Caco-2 (cell line): Measurements from ENCODE around the gene ADAMTSL4. TPM values are rescaled to one million over a fixed set of nuclear protein-coding genes. Genes with fewer than 3 reads are reported as not detected.

ENCODE experiments used
- BruUV-seq: library from RNA; stranded (reverse); fragments of 400-500 nt; replicated peaks from 2 replicates; lab custom pipeline; 2021; lab: Mats Ljungman, UMichigan
- CTCF ChIA-PET: fragments of 300-600 bp; sonication (Branson Sonifier 250); formaldehyde crosslinking; loops from one replicate; lab custom pipeline; 2022; ENCODE audit warnings: antibody characterized with exemption; lab: Charles Lee
- POLR2A ChIA-PET: fragments of 300-600 bp; sonication (Branson Sonifier 250); formaldehyde crosslinking; loops from one replicate; lab custom pipeline; 2022; ENCODE audit warnings: antibody characterized with exemption; lab: Charles Lee
- DNase-seq, 2 experiments: peaks; one replicate each; pipeline versions ENCODE4 v3.0.0 to v3.0.0-alpha.2; 2020 to 2022
- H3K27me3 ChIP-seq: replicated peaks from 2 replicates; pipeline ENCODE4 v1.6.0; 2011; ENCODE audit warnings: low read length; ENCODE audit not compliant: control insufficient read depth, insufficient read depth
- H3K36me3 ChIP-seq: 2 replicates; pipeline ENCODE4 v1.5.1; 2011; ENCODE audit warnings: low read length; ENCODE audit not compliant: control insufficient read depth, insufficient read depth
- H3K4me1 ChIP-seq: fragments of 250-450 bp; sonication (Bioruptor Pico); 2 replicates; pipeline ENCODE4 v1.5.1; 2020; ENCODE audit warnings: mild to moderate bottlenecking
- H3K4me3 ChIP-seq: 2 replicates; pipeline ENCODE4 v1.5.1; 2011; ENCODE audit warnings: low read depth, mild to moderate bottlenecking, control low read depth, low read length
- H3K9me3 ChIP-seq: fragments of 250-450 bp; sonication (Bioruptor Pico); 2 replicates; pipeline ENCODE4 v1.5.1; 2020; ENCODE audit warnings: mild to moderate bottlenecking, moderate library complexity
- H3K27ac Mint-ChIP-seq: one replicate; pipeline ENCODE4 v1.8.0; 2022; ENCODE audit warnings: mixed read lengths; ENCODE audit not compliant: unreplicated experiment
- H3K27me3 Mint-ChIP-seq: one replicate; pipeline ENCODE4 v1.8.0; 2022; ENCODE audit warnings: mixed read lengths; ENCODE audit not compliant: insufficient read depth, unreplicated experiment
- H3K36me3 Mint-ChIP-seq: one replicate; pipeline ENCODE4 v1.8.0; 2022; ENCODE audit warnings: mild to moderate bottlenecking, mixed read lengths; ENCODE audit not compliant: insufficient read depth, unreplicated experiment
- H3K4me1 Mint-ChIP-seq: one replicate; pipeline ENCODE4 v1.8.0; 2022; ENCODE audit warnings: low read depth, mixed read lengths; ENCODE audit not compliant: unreplicated experiment
- H3K4me3 Mint-ChIP-seq: one replicate; pipeline ENCODE4 v1.8.0; 2022; ENCODE audit warnings: mild to moderate bottlenecking, moderate library complexity, mixed read lengths; ENCODE audit not compliant: unreplicated experiment
- H3K9me3 Mint-ChIP-seq: one replicate; pipeline ENCODE4 v1.8.0; 2022; ENCODE audit warnings: mixed read lengths; ENCODE audit not compliant: unreplicated experiment
- intact Hi-C: fragments of 100-400 bp; cut with micrococcal nuclease; formaldehyde crosslinking; loops from one replicate; pipeline ENCODE4 v1.10.0; 2022; ENCODE audit not compliant: unreplicated experiment
- total RNA-seq: library from RNA; stranded (reverse); gene quantifications from 2 replicates; pipeline ENCODE4 v1.2.3, GENCODE V29; 2022
- TF ChIP-seq, protein P1 (sequence below), 2 experiments: fragments of 200-600 bp in 1 of 2; IDR thresholded peaks; 1 replicate in 1 of 2; 2 replicates in 1 of 2; pipeline versions ENCODE4 v1.5.1 to v1.8.0; 2011 to 2022; ENCODE audit warnings: antibody characterized with exemption in 1 of 2, control low read depth in 1 of 2, inconsistent platforms in 1 of 2, low read depth in 1 of 2, low read length in 1 of 2, mild to moderate bottlenecking in 1 of 2, moderate library complexity in 1 of 2; ENCODE audit not compliant: insufficient read depth in 1 of 2, severe bottlenecking in 1 of 2, unreplicated experiment in 1 of 2

ADAMTSL4 gene
- total RNA-seq, 1 experiment from 2014 or later, result 17.6 TPM

DNA sequence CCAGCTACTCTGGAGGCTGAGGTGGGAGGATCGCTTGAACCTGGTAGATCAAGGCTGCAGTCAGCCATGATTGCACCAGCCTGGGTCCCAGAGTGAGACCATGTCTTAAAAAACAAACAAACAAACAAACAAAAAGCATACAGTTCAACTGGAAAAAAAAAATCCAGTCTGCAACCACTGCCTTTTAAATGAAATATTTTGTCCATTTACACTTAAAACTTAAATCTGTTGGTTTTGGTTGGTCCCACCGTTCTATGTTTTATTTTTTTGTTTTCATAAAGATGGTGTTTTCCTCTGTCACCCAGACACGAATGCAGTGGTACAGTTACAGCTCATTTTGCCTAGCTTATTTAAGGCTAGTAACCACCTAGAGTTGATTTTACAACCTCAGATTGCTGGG lies 23.9 kb upstream of the ADAMTSL4 start:
- BruUV-seq, result no TSS peak
- Mint-ChIP-seq H3K4me3 (no peak overlapping the region), H3K9me3 (no peaks in the 10 kb centered on the region), H3K27me3 (no peaks in the 10 kb centered on the region), H3K27ac (no peak overlapping the region), H3K4me1 (no peaks in the 10 kb centered on the region), H3K36me3 (no peaks in the 10 kb centered on the region)
- no peak overlapping the region for H3K4me3 ChIP-seq
- H3K9me3 ChIP-seq, result no peaks in the 10 kb centered on the region
- CTCF ChIA-PET, result no interaction called here
- DNase-seq, result no peak
- intact Hi-C loops, result no loop called here
- no peaks in the 10 kb centered on the region for H3K36me3 ChIP-seq
- H3K27me3 ChIP-seq, result no peaks in the 10 kb centered on the region
- TF ChIP-seq, protein P1, sequence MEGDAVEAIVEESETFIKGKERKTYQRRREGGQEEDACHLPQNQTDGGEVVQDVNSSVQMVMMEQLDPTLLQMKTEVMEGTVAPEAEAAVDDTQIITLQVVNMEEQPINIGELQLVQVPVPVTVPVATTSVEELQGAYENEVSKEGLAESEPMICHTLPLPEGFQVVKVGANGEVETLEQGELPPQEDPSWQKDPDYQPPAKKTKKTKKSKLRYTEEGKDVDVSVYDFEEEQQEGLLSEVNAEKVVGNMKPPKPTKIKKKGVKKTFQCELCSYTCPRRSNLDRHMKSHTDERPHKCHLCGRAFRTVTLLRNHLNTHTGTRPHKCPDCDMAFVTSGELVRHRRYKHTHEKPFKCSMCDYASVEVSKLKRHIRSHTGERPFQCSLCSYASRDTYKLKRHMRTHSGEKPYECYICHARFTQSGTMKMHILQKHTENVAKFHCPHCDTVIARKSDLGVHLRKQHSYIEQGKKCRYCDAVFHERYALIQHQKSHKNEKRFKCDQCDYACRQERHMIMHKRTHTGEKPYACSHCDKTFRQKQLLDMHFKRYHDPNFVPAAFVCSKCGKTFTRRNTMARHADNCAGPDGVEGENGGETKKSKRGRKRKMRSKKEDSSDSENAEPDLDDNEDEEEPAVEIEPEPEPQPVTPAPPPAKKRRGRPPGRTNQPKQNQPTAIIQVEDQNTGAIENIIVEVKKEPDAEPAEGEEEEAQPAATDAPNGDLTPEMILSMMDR (IDR thresholded peaks at IDR 0.05; ENCODE audit: insufficient read depth in 1 of 2, low read depth in 1 of 2, low read length in 1 of 2, severe bottlenecking in 1 of 2, unreplicated experiment in 1 of 2), result no peak
- POLR2A ChIA-PET, result interaction anchor here (0.5 kb wide), 1 partner anchor 10 kb away, joined by 3 read pairs; the partner anchor contains the start of gene FALEC
- no peaks in the 10 kb centered on the region for H3K4me1 ChIP-seq

DNA sequence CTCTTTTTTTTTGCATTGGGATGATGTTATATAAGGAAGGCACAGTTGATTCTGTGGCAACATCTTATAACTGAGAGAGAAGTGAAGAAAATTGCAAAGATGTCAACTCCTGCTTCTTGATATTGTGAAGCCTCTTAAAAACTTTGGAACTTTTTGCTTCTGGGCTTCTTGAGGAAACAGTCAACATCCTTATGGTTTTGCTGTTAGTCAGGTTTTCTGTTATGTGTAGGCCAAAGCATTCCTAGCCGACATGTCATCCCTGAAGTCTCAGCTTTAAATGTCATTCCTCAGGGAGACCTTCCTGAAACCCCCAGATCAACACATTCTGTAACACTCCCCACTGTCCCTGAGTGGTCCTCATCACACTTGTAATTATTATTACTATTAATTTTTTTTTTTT lies 21.0 kb upstream of the ADAMTSL4 start:
- intact Hi-C loops, result no loop called here
- POLR2A ChIA-PET, result interaction anchor here (0.6 kb wide), 1 partner anchor 40 kb away, joined by 3 read pairs; no protein-coding TSS in a partner anchor
- CTCF ChIA-PET, result no interaction called here

DNA sequence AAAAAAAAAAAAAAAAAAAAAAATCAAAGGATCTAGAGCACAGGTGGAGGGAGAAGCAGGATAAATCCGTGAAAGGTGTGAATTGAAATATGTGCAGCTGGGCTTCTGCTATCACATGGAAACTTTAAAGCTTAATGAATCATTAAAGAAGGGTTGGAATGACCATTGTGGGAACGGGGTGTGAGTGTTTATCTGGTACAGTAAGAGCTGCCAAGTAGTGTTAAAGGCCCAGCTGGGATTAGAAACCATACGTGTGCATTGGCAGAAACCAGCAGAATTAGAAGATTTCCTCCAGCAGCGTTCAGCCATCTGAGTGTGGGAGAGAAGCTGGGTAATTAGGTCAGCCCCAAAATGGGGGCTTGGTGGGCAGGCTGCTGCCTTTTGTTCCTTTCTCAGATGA lies 20.2 kb upstream of the ADAMTSL4 start:
- intact Hi-C loops, result no loop called here
- Mint-ChIP-seq H3K27ac (no peak overlapping the region), H3K4me3 (no peak overlapping the region), H3K27me3 (no peaks in the 10 kb centered on the region), H3K4me1 (peaks cover 26% of the 10 kb centered on the region), H3K9me3 (no peaks in the 10 kb centered on the region), H3K36me3 (peaks cover 13% of the 10 kb centered on the region)
- ChIA-PET CTCF (no interaction called here), POLR2A (interaction anchor here (0.6 kb wide), 2 partner anchors 39 to 566 kb away, joined by 3 to 5 read pairs; no protein-coding TSS in a partner anchor)
- no peak overlapping the region for H3K4me3 ChIP-seq
- H3K36me3 ChIP-seq, result no peaks in the 10 kb centered on the region
- H3K9me3 ChIP-seq, result no peaks in the 10 kb centered on the region
- TF ChIP-seq, protein P1 (IDR thresholded peaks at IDR 0.05; ENCODE audit: insufficient read depth in 1 of 2, low read depth in 1 of 2, low read length in 1 of 2, severe bottlenecking in 1 of 2, unreplicated experiment in 1 of 2), result no peak
- no peaks in the 10 kb centered on the region for H3K27me3 ChIP-seq
- no TSS peak for BruUV-seq
- H3K4me1 ChIP-seq, result peaks cover 19% of the 10 kb centered on the region
- DNase-seq, result no peak

More for the DNA sequence above, 21.0 kb upstream of the ADAMTSL4 start:
- Histone ChIP-seq H3K36me3 (no peaks in the 10 kb centered on the region), H3K4me3 (no peak overlapping the region), H3K9me3 (no peaks in the 10 kb centered on the region), H3K27me3 (no peaks in the 10 kb centered on the region), H3K4me1 (peaks cover 12% of the 10 kb centered on the region)
- Mint-ChIP-seq H3K36me3 (peaks cover 12% of the 10 kb centered on the region), H3K9me3 (no peaks in the 10 kb centered on the region), H3K4me1 (peaks cover 19% of the 10 kb centered on the region), H3K27me3 (no peaks in the 10 kb centered on the region), H3K4me3 (no peak overlapping the region), H3K27ac (no peak overlapping the region)
- BruUV-seq, result no TSS peak
- DNase-seq, result no peak
- TF ChIP-seq, protein P1 (IDR thresholded peaks at IDR 0.05; ENCODE audit: insufficient read depth in 1 of 2, low read depth in 1 of 2, low read length in 1 of 2, severe bottlenecking in 1 of 2, unreplicated experiment in 1 of 2), result no peak
